NCI-H1417 (cell line): ENCODE data around the gene ERGIC1.

ENCODE experiments used
- DNase-seq, 3 experiments: peaks; one replicate each; lab custom pipeline; 2025; lab: John Stamatoyannopoulos, UW

ERGIC1 gene

DNA sequence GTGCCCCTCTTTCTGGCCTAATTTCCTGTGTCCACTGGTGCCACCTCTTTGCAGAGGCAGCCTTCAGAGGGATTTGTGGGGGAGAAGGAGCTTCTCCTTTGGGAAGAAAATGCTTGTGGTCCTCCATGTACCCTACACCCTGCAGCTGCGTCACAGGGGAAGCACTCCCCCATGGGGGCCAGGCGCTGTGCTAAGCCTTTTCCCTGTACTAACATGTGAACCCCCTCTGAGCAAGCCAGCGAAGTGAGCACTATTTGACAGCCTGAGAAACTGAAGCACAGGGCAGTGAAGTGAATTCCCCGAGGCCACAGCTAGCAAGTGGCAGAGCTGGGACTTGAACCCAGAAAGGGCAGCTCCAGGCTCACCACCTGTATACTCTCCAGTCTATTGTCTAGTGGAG lies 32.3 kb downstream of the ERGIC1 start:
- DNase-seq = no peak

DNA sequence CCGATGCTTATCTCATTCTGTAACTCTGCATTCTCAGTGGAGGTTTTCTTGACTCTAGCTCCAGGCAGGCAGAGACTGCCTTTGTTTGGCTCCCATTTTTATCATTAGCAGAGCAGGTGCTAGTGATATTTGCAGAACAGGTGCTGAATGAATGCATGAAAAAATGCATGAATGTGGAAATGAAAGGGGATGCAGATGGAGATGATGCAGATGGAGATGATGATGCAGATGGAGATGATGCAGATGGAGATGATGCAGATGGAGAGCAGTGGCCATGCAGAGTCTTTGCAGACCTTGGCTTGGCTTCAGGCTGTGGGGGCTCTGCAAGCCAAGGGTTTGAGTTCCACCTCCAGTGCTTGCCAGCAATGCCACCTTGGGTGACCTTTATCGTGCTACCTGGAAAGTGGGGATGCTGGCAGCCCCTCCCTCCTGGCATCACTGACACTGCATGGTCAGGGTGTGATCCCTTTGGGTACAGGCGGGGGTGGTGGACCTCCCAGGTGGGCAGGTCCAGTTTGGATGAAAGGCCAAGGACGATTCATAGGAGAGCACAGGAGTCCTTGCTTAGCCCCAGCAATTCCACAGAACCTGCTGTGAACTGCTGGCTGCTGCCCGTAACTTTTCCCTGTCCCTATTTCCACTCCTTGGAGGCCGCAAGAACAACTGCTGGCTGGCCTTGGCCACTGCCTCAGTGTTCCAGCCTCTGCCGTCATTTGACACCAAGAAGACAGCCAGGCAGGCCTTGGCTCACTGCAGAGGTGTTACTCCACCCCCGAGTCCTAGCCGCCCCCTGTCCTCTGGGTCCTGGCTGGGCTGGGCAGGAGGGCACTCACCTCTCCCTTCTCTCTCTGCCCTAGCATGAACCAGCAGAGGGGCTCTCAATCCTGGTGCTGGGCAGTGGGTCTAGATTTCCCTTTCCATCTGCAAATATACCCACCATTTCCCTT lies 33.0 kb downstream of the ERGIC1 start:
- DNase-seq = peak in 1 of 3 experiments; percentile 5

DNA sequence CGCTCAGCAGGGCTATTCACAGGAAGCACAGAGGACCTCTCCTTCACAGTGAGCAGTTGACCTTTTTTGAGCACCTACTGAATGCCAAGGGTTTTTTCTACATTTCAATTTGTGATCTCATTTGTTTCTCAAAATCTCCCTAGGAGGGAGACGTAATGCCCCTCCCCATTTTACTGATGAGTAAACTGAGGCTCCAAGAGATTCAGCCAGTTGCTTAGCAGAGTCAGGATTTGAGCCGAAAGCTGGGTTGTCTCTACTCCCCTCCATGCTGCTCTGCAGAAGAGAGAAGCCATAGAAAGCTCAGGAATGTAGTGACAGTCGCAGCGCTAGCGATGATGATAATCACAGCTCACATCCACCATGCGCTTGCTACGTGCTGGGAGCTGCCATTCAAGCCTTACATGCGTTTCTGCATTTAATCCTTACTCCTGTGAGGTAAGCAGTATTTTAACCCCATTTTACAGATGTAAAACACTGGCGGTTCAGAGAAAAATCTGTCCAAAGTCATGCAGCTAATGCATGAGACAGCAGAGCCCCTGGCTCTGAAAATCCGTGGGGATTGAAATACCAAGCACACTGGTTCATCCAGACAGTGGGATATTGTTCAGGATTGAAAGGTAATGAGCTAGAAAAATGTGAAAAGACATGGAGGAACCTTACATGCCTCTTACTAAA lies 33.8 kb downstream of the ERGIC1 start:
- no peak for DNase-seq

DNA sequence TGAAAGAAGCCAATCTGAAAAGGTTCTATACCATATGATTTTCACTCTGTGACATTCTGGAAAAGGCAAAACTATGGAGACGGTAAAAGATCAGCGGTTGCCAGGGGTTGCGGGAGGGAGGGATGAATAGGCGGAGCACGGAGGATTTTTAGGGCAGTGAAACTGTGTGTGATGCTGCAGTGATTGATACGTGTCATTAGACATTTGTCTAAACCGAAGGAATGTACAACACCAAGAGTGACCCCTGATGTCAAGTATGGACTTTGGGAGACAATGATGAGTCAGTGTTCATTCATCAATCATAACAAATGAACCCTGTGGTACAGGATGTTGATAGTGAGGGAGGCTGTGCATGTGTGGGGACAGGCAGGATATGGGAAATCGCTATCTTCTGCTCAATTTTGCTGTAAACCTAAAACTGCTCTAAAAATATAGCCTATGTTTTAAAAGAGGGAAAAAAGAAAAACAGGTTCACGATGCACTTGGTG lies 34.4 kb downstream of the ERGIC1 start:
- no peak for DNase-seq

DNA sequence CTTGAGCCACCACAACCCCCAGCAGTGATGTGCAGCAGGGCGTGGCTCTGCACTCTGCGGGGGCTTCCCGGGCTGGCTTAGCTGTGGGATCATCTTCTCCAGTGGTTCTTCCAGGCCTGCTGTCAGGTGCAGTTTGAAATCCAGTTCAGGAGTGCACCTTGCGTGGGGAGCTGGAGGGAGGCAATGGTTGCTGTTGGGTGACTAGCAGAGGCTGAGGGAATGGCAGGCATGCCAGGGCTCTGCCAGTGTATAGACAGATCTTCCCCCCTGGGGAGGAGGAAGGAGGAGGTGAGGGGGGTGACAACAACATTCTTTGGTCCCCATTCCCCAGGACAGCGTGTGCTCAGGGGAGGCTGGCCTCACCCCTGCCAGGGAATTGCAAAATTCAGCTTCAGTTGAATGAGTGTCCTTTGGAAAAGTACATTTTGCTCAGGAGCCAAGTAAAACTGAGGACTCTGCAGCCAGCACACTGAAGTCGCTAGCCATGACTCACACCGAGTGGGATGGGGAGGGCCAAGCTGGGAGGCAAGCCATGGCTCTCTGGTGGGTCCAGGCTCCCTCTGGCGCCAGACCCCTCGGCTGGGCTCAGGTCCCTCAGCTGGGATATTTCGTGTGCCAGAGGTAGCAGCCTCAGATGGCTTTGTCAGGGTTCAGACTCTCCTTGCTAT lies 35.0 kb downstream of the ERGIC1 start:
- no peak for DNase-seq

DNA sequence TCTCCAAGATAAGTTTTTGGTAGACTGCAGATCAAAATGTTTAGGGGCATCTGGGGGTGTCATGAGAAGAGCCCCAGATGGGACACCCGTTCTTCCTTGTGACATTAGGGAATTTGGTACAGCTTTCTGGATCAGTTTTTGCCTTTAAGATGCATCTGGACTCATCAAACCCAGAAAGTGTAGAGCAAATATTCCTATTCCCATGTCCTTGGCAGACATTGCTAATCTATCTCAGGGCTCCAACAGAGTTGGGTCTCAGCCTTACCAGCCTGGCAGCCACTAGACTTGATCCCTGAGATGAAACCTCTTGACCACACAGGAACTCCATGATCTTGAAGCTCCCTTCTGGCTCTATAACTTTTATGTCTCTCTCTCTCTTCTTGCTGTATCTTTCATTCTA lies 35.6 kb downstream of the ERGIC1 start:
- DNase-seq = no peak

DNA sequence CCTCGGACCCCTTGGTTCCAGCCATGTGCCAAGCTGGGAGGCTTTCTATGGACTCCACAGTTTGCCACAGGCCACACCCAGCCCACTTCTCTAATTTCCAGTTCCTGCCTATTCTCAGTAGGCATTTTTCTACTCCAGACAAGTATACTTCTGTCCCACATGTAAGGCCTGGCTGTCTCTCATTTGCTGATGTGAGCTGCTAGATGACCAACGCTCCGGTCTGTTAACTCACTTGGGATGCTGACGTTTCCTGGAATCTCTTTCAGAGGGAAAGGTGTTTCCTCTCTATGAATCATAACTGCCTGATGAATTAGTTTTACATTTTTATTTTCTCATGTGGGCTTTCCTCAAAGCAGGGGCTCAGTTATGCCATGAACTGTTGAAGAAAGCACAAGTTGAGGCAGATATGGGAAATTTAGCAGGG lies 36.3 kb downstream of the ERGIC1 start:
- DNase-seq = no peak

DNA sequence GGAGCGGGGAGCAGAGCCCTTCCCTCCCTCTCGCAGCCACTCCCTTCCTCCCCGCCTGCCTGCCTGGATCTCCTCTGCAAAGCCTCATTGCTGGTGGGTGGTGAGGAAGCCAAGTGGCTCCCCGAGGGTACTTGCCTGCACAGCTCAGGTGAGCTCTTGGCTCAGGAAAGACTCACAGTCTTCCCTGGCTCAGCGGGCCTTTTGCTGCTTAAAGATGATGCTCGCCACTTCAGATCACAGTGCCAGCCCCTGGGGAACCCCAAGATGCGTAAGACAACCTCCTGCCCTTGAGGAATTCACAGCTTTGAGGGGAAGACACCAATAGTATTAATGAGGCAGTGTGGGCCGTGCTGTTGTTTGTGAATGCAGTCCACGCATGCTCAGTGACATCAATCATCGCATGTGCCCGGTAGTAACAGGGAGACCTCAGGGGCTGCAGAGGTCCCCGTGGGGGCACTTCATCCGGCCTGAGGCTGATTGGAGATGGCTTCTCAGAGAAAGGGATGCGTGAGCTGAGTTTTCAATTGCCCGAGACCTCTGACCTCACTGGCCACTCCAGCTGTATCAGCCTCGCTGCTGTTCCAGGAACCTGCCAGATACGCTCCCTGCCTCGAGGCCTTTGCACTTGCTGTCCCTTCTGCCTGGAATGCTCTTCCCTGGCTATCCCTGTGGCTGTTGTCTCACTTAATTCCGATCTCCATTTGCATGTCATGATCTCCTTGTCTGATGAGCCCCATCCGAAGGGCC lies 36.8 kb downstream of the ERGIC1 start:
- no peak for DNase-seq

DNA sequence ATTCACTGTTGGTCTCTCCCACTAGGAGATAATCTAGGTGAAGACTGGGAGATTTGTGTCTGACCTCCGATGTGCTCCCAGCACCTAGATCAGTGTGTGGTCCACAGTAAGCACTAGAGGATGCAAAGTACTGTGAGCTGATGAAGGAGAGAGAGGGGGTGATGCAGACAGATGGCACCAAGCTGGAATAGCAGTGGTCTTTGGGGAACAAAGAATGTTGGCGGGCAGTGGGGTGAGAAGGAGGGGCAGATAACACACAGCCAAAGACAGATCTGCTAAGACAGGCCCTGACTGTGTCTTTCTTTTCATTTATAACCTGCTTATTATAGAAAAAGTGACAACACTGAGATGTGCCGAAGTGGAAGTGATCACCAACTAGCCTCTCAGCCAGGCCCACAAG lies 37.5 kb downstream of the ERGIC1 start:
- no peak for DNase-seq

DNA sequence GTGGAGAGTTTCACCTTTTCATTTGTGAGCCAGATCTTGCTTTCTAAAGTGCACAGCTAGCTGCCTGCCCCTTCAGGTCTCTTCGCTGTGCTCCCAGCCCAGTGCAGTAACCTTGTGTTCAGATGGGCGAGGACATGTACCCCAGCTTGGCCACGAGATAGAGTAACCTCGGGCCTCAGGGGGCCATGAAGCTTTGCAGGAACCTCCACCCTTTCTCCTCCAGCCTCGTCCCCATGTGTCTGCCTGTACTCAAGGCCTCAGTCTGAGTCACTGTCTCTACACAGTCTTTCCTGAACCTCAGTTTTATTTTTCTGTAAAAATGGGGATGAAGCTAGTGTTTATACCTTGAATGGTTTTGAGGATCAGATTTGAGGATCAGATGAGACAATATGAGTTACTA lies 37.9 kb downstream of the ERGIC1 start:
- no peak for DNase-seq

DNA sequence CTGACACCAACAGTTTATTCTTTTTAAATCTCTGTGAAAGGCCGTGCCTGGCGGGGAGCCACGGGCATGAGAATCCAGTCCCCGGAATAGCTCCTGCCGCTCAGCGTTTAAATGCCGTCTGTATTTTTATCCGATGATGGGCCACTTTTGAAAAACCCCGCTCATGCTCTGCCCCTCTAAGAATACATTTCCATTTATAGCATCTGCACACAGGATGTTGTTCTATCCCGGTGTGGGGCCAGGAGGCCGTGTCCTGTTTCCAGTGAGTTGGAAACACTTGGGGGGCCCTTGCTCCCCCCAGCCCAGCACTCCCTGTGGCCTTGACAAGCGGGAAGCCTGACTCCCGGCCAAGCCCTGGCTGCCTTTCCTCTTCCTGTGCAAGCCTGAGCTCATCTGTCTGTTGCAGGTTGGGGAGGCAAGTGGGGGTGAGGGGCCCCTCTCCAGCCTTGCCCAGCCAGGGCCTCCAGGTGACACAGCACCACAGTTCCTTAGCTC lies 39.0 kb downstream of the ERGIC1 start:
- DNase-seq = no peak

DNA sequence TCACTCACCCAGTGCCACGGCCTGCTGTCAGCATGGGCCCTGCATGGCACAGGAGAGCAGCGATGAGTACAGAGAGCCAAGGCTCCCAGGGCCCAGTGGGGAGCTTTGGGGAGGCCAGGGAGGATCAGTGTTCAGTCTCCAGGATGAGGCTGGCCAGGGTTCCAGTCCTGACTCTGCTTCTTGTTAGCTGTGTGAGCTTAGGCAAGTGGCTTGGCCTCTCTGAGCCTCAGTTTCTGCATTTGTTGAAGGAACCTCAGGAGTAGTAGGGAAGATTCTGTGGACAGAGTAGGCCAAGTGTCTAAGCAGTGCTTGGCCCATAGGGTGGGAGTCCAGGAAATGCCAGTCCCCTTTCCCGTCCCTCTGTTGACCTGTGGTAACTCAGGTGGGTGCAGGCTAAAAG lies 39.5 kb downstream of the ERGIC1 start:
- DNase-seq = no peak

DNA sequence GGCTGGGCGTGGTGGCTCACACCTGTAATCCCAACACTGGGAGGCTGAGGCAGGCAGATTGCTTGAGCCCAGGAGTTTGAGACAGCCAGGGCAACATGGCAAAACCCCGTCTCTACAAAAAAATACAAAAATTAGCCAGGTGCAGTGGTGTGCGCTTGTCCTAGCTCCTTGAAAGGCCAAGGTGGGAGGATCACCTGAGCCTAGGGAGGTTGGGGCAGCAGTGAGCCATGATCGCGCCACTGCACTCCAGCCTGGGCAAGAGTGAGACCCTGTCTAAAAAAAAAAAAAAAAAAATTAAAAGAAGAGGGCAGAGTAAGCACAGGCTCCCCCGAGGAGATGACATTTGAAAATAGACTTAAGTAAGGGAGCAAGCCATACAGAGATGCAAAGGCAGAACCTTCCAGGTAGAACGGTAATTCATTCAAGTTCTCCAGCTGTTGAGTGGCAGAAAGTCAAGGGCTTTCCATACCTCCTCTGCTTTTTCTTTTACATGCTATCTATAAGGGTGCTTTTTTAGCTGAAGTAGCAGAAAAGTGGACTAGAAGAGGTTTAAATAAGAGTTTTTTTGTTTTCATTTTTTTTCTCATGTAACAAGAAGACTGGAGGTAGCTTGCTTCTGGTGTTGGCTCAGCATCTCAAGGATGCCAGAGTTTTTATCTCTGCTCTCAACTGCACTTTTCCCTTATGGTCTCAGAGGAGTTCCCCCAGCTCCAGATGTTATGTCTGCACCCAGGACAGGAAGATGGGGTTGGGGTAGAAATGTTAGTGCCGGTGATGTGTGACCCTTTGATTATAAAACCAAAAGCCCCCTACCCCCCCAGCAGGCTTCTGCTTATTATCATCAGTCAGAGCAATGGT lies 40.8 kb downstream of the ERGIC1 start:
- DNase-seq = no peak

DNA sequence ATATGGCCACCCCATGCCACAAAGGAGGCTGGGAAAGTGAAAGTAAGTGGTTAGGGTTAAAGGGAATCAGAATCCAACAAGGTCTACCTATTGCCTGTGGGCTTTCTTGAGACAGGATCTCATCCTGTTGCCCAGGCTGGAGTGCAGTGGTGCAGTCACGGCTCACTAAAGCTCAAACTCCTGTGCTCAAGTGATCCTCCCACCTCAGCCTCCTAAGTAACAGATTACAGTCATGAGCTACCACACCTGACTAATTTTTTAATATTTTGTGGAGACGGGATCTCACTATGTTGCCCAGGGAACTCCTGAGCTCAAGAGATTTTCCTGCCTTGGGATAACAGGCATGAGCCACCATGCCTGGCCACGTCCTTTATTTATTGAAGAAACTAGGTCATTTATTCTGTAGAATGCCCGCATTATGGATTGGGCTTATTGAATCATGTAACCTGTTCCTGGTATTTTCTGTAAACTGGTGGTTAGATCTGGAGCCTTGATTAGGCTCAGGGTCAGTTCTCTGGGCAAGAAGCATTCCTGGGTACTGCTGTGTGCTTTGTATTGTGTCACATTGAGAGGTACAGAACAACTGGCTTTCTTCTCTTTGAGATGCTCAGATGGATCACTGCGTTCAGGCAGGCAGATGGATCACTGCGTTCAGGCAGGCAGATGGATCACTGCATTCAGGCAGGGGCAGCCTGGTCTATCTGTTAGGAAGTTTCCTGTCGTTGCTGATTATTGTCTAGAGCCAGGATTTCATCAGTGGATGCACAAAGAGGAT lies 41.6 kb downstream of the ERGIC1 start:
- no peak for DNase-seq

DNA sequence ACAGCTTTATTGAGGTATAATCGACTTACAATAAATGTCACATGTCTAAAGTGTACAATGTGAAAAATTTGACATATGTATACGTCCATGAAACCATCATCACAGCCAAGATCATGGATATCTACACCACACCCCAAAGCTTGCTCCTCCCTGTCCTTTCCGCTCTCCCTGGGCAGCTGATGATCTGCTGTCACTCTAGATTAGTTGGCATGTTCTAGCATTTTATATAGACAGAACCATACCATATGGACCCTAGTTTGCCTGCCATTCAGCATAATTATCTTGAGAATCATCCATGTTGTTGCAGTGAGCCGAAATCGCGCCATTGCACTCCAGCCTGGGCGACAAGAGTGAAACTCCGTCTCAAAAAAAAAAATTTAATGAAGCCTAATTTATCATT lies 42.5 kb downstream of the ERGIC1 start:
- DNase-seq = no peak

DNA sequence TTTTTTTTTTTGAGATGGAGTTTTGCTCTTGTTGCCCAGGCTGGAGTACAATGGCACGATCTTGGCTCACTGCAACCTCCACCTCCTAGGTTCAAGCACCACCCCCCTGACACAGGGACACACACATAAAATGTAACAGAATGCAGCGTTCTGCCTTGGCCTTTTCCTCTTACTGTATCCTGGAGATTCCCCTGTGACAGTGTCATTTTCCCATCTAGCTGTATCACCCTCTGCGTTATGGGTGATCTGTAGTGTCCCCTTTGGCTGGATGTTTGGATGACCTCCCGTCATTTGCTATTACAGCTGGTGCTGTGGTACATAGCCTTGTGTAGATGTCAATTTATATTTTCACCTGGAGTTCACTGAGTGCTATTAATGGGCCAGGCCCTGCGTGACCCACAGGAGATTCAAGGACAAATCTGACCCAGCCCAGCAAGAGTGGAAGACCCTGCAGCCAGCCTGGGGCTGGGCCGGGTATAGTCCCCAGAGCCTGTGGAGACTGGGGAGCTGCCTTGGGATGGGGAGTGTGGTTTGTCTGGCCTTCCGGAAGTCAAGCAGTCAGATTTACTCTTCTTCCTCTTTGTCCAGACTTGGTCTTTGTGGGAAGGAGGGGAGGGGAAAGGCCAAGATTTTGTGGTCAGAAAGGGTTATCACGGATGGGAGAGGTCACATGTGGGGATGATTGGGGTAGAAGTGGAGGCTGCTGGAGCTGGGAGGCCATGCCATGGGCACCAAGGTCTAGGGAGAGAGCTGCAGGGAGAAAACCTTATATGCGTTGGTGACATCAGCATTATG lies 43.6 kb downstream of the ERGIC1 start:
- DNase-seq = no peak

DNA sequence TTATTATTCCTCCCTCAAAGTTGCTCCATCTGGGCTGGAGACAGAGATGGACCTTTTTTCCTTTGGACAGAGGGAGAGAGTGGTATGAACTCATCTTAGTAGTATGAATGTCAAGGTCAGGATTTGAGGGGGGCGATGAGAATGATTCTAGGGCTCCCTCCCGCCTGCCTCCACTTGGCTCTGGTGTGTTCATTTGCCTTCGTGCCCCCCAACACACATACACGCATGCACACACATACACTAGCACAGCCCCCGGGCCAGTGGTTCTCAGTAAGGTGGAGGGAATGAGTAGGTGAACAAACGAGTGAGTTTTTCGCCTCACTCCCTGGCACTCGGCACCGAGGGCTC lies 44.5 kb downstream of the ERGIC1 start:
- no peak for DNase-seq

DNA sequence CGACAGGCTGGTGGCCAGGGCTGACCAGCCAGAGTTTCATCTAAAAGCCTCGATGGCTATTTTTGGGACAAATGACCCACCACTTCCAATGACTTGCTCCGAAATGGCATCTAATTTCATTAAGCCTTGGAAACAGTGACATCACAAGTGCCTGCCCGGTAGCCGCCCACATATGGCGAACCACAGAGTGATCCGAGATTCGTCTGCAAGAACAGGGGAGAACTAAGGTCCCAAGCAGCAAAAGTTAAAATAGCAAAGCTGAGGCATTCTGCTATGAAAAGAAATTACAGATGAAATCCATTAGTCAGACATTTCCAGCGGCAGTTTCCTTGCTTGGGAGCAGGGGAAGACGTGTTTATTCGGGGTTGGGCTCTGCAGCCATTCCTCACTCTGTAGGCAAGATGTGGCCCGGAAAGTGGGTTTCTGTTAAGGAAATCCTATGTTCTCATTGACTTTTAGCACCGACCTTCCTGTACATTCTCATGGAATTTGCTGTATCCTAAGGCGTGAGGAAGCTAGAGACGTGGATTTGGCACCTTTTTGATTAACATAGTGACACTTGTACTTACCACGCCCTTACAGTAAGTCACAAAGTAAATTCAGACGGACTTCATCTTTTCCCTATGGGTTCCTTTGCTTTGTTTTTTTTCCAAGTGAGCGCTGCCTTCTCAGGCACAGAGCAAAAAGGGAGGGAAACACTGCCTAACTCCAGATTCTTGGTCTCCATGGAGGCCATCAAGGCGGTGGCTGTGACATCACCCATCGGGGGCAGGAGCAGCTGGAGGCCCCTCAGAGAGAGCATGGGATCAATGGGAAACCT lies 45.1 kb downstream of the ERGIC1 start:
- no peak for DNase-seq
